Measurements from ENCODE around the gene ZNF441. TPM values are rescaled to one million over a fixed set of nuclear protein-coding genes. Genes with fewer than 3 reads are reported as not detected.
"Not testable (repeated sequence)": the region's sequence is repeated elsewhere in the genome, so short reads cannot be mapped to it uniquely, and the experiment has no call there.

Gene ZNF441
- polyA plus RNA-seq (ENCODE audit: insufficient read length) = 18.3 TPM
- long read RNA-seq, donor 1, full-length matches to known transcripts = 5 of 5 reads
- long read RNA-seq, donor 1, partial matches to known transcripts = 0 of 5 reads
- long read RNA-seq, donor 1, other reads (novel, unspliced or antisense) = 0 of 5 reads
- long read RNA-seq, donor 2, full-length matches to known transcripts = 3 of 12 reads
- long read RNA-seq, donor 2, partial matches to known transcripts = 9 of 12 reads
- long read RNA-seq, donor 2, other reads (novel, unspliced or antisense) = 0 of 12 reads
- long read RNA-seq, donor 3 = 0 reads
- long read RNA-seq, donor 4 = 0 reads
- long read RNA-seq, donor 5, full-length matches to known transcripts = 5 of 5 reads
- long read RNA-seq, donor 5, partial matches to known transcripts = 0 of 5 reads
- long read RNA-seq, donor 5, other reads (novel, unspliced or antisense) = 0 of 5 reads
- long read RNA-seq, donor 6, full-length matches to known transcripts = 7 of 7 reads
- long read RNA-seq, donor 6, partial matches to known transcripts = 0 of 7 reads
- long read RNA-seq, donor 6, other reads (novel, unspliced or antisense) = 0 of 7 reads
- long read RNA-seq, donor 7, full-length matches to known transcripts = 3 of 3 reads
- long read RNA-seq, donor 7, partial matches to known transcripts = 0 of 3 reads
- long read RNA-seq, donor 7, other reads (novel, unspliced or antisense) = 0 of 3 reads
- long read RNA-seq, donor 8, full-length matches to known transcripts = 2 of 2 reads
- long read RNA-seq, donor 8, partial matches to known transcripts = 0 of 2 reads
- long read RNA-seq, donor 8, other reads (novel, unspliced or antisense) = 0 of 2 reads

DNA sequence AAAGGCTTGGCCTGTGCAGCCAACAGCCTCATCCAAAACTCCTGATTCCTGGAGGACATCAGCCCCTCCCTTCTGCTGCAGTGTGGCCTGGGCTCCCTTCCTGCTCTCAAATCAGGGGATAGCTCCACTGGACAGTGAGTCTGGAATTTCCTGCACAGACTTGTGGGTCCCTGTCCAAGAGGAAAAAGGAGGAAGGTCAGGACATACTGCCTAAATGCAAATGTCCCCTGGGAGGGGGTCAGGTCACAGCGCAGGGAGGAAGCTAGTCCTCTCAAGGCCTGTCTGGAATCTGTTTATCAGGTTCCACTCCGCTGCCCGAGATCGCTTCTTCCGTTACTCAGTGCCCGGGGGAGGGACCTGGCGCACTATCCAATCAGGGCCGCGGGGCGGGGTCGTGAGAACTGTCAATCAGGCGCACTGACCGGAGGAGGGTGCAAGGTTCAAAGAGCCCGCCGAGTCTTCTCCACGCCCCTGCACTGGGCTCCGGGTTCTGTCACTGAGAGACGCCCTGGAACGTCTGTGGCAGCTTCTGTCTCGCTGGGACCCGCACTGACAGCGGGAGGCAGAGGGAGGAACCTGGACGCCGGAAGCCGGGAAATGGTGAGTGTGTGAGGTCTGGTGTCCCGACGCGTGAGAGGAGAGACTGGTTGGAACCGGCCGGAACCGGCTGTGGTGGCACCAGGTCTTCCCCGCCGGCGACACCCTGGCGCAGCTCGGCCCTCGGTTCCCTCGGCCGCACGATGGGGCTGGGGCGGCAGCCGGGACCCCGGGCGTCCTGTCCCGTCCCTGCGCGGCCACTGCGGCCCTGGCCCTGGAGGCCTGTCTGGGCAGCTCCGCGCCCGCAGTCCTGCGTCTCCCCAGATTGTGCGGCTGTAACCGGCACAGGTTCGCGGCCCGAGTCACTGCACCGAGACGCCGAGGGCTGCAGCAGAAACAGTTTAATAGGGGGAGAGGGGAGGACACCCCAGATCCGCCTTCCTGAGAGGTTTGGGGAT, at the start of gene ZNF441:
TSS of gene ZNF441 (plus strand) at position 404 of the 995 bp plus-strand sequence. CDS start at position 598, 194 bp downstream.
- DNase-seq = peak; percentile 98

- DNase-seq = no peak
Observed at GRCh38 chr19:11721681-11722080, 45.1 kb upstream of the ZNF441 start.

GRCh38 chr19:11722414-11722813, 44.4 kb upstream of the ZNF441 start:
- no peak for DNase-seq

- no peak for DNase-seq
Observed at GRCh38 chr19:11729586-11729985, 37.2 kb upstream of the ZNF441 start.

DNA sequence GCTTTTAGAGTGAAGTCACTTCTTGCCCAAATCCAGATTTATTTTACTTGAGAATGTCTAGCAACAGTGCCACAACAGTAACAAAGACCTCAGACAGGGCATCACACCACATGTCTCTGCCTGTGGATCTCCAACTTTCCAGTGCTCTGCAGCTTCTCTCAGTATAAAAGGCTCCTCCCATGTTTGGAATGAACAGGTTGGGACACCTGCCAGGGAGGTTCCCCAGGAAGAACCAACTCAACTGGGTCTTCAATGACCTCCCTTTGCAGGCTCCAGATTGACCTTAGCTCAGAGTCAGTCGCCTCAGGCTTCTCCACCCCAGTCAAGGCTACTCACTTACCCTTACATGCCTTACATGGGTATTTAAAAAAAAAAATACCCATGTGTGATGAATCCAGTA, 31.4 kb upstream of the ZNF441 start:
- no peak for DNase-seq

DNA sequence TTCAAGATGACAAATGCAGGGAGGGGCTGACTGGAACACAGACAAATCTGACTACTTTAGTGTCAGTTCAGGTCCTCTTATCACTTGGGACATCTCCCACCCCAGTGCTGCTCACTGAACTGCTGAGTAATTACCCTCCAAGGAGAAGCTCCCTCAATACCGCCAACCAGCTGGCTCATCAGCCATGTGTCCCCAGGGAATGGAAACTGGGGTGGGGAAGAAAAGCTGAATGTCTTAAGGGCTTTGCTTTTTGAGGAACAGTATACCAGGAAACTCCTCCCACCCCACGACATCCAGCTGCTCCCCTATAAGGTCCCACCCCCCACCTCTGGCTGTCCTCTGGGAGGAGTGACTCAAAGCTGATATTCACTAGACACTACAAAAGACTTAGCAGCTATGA, 30.1 kb upstream of the ZNF441 start:
- no peak for DNase-seq

GRCh38 chr19:11737964-11738745, 28.6 kb upstream of the ZNF441 start:
- peak; percentile 31 for DNase-seq

DNA sequence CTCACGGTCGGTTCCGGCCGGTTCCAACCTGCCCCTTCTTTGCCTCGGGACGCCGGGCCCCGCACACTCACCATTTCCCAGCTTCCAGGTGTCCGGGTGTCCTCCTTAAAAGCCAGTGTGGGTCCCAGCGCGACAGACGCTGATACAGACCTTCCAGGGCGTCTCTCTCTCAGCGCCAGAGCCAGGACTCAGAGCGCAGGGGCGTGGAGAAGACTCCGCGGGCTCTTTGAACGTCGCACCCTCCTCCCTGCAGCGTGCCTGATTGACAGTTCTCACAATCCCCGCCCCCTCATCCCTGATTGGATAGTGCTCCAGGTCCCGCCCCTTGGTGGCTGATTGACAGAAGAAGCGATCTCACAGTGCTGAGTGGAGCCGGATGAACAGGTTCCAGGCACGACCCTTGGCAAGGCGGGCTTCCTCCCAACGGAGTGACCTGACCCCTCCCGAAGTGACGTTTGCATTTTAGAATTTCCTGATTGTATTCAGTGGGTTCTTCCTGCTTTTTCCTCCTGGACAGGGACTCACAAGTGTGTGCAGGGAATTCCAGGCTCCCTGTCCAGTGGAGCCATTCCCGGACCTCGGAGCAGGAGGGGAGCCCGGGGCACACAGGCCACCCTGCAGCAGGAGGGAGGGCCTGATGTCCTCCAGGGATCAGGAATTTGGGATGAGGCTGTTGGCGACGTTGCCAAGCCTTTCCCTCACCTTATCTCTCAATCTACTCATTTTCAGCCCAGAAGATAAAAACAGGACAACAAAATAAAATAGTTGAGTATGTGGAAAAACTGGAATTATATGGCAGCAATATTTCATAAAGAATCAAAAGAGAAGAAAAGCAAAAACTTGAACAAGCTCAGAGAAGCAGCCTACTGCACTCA, 27.8 kb upstream of the ZNF441 start, which contains the start of gene ZNF823:
TSS of gene ZNF823 (minus strand) at position 201 of the 875 bp plus-strand sequence. CDS start at position 74, 127 bp downstream.
- DNase-seq = peak; percentile 100

GRCh38 chr19:11745869-11746268, 20.9 kb upstream of the ZNF441 start:
- DNase-seq = no peak

DNA sequence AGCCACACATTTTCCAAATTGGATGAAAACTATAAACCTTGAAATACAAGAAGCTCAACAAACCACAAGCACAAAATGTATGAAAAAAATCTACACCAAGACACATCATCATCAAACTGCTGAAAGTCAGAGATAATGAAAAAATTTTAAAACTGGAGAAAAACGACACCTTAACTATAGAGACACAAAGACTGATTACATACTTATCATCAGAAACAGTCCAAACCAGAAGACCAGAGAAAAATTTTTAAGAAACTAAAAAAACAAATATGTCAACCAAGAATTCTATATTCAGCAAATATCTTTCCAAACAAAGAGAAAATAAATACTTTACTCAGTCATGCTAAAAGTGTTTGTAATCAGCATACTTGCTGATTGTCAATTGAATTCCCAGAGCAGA, 19.5 kb upstream of the ZNF441 start:
- DNase-seq = no peak

GRCh38 chr19:11749751-11750150, 17.0 kb upstream of the ZNF441 start:
- no peak for DNase-seq

- DNase-seq = no peak
Observed at GRCh38 chr19:11752244-11752736, 14.5 kb upstream of the ZNF441 start.

- no peak for DNase-seq
Observed at GRCh38 chr19:11754663-11755062, 12.1 kb upstream of the ZNF441 start.

DNA sequence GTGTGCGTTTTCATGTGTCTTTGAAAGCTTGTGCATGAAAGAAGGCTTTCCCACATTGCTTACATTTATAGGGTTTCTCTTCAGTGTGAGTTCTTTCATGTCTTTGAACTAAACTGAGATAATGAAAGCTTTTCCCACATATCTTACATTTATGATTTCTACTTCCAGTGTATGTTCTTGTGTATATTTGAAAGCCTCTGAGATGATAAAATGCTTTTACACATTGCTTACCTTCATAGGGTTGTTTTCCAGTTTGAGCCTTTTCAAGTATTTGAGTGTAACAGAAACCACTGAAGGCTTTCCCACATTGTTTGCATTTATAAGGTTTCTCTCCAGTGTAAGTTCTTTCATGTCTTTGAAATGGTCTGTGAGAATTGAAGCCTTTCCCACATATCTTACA, 9.8 kb upstream of the ZNF441 start:
- no peak for DNase-seq

DNA sequence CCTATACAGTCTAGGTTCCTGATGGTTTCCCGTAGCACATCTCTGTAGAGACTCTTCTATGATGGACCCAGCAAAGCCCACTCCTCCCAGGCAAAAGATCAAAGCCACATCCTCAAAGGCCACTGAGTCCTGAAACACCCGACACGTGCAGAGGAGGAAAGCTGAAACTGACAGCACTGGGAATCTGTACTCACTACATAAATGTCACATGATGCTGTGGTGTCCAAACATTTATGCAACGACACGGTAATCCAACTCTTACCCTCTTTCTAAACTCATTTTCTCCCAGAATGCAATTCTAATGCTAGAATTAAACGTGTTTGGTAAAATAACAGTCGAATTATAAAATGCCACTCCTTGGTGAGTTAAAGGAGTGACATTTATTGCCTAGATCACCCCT, 7.0 kb upstream of the ZNF441 start:
- DNase-seq = no peak

DNA sequence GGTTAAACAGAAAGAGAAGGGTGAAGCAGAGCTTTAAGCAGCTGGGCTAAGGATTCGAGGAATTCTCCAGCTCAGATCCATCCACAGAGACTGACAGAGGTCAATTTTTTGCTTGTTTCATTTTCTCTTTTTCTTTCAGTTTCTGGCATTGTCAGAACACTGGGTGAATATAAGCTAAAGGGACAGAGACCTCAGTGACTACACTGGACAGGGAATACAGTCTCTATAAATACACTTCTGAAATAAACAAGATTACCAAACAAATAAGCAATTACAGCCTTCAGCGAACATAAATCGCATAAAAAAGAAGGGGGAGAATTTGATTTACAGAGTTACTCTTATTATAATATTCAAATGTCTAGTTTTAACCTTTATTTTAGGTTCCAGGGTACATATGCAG, 3.7 kb upstream of the ZNF441 start:
- DNase-seq = no peak

GRCh38 chr19:11763611-11764010, 3.2 kb upstream of the ZNF441 start:
- no peak for DNase-seq

DNA sequence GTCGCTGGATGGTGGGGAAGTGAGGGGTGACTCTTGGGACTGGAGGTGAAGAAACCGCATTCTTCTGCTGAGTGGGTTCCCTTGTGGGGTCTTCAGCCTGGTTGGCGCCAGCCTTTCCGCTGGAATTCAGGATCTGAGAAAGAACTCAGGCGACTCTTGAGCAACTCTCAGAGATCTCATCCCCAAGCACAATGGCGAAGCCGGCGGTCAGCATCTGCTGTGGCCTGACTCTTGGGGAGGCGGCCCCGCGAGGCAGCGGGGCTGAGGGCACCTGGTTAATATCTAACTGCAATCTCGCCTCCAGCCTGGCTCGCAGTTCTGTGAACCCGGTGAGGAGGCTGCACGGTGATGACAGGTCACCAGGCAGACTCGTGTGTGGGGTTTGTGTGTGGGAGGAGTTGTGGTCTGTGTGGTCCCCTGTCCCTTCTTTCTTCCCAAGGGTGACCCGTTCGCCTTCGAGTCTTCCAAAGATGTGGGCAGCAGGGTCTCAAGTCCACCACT, 883 bp downstream of the ZNF441 start:
- peak; percentile 43 for DNase-seq

DNA sequence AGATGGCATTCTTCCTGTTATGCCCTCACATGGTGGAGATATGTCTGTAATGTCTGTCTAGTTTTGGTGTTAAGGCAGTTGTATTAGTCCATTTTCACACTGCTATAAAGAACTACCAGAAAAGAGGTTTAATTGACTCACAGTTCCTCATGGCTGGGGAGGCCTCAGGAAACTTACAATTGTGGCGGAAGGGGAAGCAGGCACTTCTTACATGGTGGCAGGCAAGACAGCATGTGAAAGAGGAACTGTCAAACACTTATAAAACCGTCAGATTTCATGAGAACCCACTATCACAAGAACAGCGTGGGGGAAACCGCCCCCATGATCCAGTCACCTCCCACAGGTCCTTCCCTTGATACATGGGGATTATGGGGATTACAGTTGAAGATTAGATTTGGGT, 3.2 kb downstream of the ZNF441 start:
- no peak for DNase-seq

DNA sequence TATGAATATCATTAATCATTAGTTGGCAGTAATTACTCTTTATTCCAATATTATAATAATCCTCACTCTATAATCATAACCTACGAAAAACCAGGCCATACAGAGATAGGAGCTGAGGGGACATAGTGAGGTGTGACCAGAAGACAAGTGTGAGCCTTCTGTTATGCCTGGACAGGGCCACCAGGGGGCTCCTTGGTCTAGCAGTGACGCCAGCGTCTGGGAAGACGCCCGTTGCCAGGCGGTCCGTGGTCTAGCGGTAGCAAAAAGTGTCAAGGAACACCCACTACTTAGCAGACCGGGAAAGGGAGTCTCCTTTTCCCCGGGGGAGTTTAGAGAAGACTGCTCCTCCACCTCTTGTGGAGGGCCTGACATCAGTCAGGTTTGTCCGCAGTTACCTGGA, 4.7 kb downstream of the ZNF441 start:
- DNase-seq = not testable (repeated sequence)
